Measurements from ENCODE around the gene IL1RL2. TPM values are rescaled to one million over a fixed set of nuclear protein-coding genes. Genes with fewer than 3 reads are reported as not detected.

Gene IL1RL2
- total RNA-seq, 4 donors from 2014 or later = 0.17 to 0.44 TPM; not detected in 2

- TF ChIP-seq, protein P1, sequence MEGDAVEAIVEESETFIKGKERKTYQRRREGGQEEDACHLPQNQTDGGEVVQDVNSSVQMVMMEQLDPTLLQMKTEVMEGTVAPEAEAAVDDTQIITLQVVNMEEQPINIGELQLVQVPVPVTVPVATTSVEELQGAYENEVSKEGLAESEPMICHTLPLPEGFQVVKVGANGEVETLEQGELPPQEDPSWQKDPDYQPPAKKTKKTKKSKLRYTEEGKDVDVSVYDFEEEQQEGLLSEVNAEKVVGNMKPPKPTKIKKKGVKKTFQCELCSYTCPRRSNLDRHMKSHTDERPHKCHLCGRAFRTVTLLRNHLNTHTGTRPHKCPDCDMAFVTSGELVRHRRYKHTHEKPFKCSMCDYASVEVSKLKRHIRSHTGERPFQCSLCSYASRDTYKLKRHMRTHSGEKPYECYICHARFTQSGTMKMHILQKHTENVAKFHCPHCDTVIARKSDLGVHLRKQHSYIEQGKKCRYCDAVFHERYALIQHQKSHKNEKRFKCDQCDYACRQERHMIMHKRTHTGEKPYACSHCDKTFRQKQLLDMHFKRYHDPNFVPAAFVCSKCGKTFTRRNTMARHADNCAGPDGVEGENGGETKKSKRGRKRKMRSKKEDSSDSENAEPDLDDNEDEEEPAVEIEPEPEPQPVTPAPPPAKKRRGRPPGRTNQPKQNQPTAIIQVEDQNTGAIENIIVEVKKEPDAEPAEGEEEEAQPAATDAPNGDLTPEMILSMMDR (IDR thresholded peaks at IDR 0.05; ENCODE audit: low read depth) = no peak
These were observed 85.0 kb downstream of the IL1RL2 start for GRCh38 chr2:102271844-102272243.

DNA sequence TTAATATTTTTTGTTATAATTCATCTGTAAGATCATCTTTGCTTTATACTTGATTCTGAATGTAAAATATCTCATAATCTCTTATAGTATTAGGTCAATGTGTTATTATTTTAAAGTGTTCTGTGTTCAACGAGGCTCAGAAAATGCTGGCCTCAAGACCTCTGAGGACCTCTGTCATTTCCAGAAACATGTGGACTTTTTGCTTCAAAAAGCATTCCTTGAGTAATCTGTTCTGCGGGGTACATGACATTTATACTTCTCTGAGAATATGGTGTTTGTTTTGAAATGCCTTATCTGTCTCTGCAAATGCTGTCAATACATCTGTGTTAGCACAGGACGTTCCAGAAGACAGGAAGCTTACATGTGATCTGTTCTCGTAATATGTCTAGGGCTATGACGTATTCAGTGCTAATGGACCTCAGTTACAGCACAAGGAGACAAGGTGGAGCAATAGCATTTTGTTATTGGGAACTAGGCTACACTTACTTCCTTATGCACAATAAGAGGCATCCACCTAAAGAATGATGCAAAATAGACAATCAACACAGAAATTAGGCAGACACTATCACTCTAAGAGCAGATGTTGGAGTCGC lies 86.9 kb downstream of the IL1RL2 start:
- TF ChIP-seq, protein P1 (IDR thresholded peaks at IDR 0.05; ENCODE audit: low read depth) = no peak

- TF ChIP-seq, protein P1 (IDR thresholded peaks at IDR 0.05; ENCODE audit: low read depth) = no peak
These were observed 89.9 kb downstream of the IL1RL2 start for GRCh38 chr2:102276549-102277201.

GRCh38 chr2:102277202-102277700 lies 90.4 kb downstream of the IL1RL2 start:
- TF ChIP-seq, protein P1 (IDR thresholded peaks at IDR 0.05; ENCODE audit: low read depth) = no peak

DNA sequence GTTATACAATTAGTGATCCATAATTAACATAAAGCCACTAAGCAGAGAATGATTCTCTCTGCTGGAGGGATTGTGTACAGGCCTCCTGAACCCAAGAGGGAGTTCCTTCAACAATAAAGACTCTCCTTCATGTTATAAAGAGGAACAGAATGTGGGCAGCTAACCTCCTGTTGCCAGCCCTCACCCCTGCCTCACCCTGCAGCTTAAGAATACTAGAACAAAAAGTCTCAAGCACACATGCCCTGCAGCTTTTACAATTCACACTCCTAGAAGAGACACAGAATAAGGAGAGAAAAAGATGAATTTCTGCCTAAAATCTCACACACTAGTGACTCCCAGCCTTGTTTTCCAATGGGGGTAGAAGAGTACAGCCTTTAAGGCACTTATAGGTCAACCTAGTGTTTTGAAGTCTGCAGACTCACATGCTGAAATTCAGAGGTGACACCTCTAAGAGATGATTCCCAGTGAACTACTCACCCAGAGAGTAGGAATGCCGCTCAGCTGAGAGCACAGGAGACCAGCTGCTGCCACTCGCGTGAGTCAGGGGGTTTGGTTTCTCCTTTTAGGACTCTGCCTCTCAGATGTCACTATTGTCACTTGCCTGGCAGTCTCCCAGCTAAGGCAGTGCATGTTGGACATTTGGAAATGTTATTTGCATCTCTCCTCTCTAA lies 92.0 kb downstream of the IL1RL2 start:
- TF ChIP-seq, protein P1 (IDR thresholded peaks at IDR 0.05; ENCODE audit: low read depth) = no peak

GRCh38 chr2:102279391-102279735 lies 92.5 kb downstream of the IL1RL2 start:
- TF ChIP-seq, protein P1 (IDR thresholded peaks at IDR 0.05; ENCODE audit: low read depth) = no peak

- TF ChIP-seq, protein P1 (IDR thresholded peaks at IDR 0.05; ENCODE audit: low read depth) = no peak
These were observed 95.9 kb downstream of the IL1RL2 start for GRCh38 chr2:102282678-102283091.

All from subcutaneous adipose tissue (tissue), 4 donors.